GM21717 (cell line): Measurements from ENCODE around the gene RNF17.

Experiments used
- ATAC-seq: cut with Tn5 transposase; IDR thresholded peaks from one replicate; pipeline ENCODE4 v1.9.1; 2021; ENCODE audit warnings: mild to moderate bottlenecking, moderate library complexity; ENCODE audit not compliant: unreplicated experiment

The RNF17 gene

DNA sequence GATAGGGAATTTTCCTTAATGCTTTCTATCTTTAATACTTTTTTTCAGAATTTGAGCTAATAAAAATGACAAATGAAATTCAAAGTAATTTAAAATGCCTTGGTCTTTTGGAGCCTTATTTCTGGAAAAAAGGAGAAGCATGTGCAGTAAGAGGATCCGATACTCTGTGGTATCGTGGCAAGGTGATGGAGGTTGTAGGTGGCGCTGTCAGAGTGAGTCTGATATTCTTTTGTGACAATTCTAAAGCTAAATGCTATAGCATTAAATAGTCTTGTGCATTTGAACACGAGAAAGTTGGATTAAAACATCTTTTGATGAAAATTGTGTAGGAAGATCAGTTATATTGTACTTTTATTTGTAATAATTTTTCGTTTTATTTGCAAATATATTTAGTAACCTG is 95.0 kb downstream of the RNF17 start:
- ATAC-seq: no peak

DNA sequence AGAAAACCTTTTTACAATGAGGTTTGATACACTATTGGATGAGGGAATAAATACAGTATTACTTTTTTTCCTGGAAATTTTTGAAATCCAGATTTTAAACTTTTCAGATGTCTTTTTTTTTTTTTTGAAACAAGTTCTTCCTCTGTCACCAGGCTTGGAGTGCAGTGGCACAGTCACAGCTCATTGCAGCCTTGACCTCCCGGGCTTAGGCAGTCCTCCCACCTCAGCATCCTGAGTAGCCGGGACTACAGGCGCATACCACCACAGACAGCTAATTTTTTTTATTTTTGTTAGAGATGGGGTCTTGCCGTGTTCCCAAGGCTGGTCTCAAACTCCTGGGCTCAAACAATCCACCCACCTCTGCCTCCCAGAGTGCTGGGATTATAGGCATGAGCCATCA is 96.8 kb downstream of the RNF17 start:
- ATAC-seq: no peak

DNA sequence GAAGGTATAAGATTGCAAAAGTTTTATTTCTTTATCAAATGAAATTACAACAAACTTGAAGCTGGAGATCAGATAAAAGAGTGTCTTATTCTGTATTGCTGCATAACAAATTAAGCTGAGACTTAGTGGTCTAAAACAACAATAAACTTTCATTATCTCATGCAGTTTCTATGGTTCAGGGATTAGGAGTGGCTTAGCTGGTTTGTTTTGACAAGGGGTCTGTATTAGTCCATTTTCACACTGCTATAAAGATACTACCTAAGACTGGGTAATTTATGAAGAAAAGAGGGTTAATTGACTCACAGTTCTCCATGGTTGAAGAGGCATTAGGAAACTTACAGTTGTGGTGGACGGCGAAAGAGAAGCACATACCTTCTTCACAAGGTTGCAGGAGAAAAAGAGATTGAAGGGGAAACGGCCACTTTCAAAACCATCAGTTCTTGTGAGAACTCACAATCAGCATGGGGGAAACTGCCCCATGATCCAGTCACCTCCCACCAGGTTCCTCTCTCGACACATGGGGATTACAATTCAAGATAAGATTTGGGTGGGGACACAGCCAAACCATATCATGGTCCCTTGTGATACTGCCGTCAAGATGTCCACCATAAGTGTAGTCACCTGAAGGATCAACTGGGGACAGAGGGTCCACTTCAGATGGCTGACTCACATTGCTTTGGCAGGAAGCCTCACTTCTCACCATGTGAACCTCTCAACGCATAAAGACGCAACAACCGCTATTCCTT is 97.8 kb downstream of the RNF17 start:
- ATAC-seq: no peak

DNA sequence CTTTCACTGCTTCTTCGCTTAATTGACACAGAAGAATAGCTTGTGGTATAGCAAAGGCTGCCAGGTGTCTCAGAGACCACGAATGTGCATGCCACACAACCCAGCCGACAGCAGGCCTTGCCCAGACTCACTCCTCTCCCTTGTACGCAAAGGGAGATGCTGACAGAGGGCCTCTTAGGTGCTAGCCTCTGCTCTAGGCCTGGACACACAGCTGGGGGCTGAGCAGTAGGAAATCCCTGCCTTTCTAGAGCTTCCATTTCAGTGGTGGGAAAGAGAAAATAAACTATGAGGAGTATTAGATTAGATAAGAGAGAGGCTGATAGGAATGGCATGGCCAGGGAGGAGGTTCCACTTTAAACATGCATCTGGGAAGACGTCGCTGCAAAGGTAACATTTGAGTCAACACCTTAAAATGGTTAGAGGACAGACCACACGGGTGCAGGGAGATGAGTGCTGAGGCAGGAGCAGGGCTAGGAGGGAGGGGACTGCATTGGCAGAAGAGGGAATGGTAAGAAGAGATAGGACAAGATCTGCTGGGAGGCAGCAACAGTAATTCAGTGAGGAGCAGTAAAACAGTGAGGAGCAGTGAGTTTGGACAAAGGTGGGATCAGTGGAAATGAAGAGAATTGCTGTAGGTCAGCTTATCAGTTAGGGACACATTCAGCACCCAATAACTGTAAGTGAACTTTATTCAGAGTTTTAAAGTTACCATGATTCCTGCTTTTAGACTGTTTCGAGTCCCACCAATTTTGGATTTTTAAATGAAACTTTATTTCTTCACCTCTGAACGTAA is 100.0 kb downstream of the RNF17 start:
- no peak for ATAC-seq

DNA sequence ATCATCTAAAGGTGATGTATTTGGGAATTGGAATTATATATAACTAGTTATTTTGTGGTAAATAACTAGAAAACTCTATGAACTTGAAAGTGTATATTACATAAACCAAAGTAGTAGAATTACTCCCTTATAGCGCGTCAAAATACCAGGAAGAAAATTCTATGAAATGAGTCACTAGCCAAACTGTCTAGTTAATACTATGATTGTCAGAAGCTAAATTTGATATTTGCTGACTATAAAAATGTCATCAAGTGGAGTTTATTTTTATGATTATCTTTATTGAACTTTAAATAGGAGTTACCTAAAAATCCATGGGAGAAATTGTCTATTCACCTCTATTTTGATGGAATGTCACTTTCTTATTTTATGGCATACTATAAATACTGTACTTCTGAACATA is 100.6 kb downstream of the RNF17 start:
- no peak for ATAC-seq

DNA sequence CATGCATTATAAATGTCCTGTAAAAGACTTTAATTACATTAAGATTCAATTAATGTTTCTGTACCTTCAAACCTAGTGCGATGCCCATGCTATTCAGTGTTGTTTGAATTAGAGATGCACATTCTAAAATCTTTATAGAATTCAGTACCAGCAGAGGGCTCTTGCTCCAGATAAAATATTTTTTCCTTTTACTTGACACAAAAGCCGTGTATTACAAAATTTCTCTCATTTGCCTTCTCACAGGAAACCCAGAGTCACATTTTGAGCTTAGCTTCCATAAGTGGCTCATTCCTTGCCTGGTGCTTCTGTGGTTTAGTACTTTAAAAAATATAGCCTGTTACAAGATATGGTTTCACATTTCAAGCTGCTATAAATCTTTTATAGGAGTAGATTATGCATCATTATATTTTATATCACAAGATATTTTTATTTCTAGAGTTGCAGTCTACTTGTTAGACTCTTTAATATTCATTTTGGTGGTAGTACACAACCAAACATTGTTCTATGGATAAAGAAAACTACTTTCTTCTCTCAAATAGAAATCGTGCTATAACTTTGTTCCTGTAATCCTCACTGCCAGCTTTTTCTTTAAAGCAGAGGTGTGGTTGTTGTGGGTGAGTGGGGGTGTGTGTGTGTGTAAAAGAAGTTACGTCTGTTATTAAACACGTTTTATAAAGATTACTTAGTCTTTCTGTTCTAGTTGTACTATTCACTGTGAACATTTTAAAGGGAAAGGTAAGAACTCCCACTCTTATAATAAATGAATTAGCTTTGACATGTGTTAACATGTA is 101.4 kb downstream of the RNF17 start:
- ATAC-seq: no peak

DNA sequence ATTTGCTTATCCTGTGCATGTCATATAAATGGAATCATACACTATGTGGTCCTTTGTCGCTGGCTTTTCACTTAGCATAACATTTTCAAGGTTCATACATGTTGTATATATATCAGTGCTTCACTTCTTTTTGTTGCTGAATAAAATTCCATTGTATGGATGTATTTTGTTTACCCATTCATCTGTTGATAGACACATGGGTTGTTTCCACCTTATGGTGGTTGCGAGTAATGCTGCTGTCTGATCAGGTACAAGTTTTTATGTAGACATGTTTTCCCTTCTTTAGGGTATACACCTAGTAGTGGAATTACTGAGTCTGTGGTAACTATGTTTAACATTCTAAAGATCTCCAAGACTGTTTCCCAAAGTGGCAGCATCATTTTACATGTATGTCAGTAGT is 102.5 kb downstream of the RNF17 start:
- no peak for ATAC-seq

DNA sequence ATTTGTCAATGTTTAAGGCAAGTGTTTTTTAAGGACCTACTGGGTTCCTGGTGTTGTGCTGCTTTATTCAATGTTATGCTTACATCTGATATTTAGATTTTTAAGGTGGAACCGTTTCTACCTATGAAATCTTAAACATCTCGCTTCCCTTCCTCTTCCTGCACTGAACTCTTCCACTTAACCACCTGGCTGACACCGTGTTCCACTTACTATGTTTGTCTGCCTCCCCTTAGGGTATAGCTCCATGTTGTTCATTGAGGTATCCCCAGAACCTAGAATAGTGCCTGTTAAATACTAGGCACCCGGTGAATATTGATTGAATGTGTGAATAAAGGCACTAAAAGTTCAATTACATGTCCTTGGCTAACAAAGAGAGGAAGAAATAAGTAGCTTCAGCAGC is 104.9 kb downstream of the RNF17 start:
- ATAC-seq: no peak

DNA sequence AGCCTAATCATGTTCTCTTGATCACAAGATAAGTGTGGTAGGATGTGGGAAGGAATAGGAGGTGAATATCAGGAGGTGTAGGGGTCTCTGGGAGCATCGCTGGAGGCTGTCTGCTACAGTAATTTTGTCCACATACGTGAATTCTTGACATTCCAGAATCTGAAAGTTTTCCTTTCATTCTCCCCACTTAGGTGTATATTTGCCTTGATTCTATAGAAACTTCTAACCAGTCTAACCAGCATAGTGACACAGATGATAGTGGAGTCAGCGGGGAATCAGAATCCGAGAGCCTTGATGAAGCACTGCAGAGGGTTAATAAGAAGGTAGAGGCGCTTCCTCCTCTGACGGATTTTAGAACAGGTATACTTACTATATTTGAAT is 106.4 kb downstream of the RNF17 start:
- no peak for ATAC-seq

DNA sequence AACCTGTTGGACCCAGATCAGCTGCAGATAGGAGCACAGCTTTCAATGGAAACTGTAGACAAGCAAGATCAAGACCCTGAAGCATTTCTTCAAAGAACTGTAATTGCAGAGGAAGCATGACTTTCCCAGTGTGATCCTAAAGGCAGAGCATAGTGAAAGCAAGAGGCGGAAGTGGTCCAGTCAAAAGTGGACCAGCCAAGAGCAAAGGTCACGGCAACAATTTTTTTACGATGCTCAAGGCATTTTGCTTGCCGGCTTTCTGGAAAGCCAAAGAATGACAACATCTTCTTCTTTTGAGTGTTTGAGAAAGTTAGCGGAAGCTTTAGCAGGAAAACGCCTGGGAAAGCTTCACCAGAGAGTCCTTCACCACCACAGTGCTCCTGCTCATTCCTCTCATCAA is 111.6 kb downstream of the RNF17 start:
- no peak for ATAC-seq

DNA sequence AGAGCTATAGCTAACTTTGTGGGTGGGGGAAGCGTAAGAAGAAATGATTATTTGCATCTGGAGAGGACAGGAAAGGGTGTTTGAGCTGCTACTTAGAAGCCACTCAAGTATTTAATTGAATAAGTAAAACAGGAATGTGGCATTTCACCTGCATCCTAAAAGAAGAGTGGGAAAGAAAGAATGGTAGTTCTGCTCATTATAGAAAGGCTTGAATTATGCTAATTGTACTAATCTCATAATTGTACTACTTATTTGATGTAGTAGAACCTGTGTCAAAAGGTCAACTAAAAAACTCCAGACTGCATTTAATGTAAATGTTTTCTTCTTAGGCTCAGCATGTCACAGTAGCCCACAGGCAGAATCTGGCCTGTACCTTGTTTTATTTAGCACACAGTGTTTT is 113.6 kb downstream of the RNF17 start:
- ATAC-seq: no peak

DNA sequence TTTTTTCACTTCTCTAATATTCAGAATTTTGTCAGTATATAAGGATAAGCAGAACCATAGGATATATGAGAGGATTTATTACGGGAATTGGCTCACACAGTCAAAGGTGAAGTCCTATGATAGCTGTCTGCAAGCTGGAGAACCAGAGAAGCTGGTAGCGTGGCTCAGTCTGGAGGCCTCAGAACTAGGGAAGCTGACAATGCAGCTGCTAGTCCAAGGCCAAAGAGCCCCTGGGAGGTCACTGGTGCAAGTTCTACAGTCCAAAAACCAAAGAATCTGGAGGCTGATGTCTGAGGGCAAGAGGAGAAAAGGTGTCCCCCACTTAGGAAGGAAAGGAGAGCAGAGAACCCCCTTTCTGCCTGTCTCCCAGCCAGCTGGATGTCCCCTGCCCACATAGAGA is 114.4 kb downstream of the RNF17 start:
- no peak for ATAC-seq

DNA sequence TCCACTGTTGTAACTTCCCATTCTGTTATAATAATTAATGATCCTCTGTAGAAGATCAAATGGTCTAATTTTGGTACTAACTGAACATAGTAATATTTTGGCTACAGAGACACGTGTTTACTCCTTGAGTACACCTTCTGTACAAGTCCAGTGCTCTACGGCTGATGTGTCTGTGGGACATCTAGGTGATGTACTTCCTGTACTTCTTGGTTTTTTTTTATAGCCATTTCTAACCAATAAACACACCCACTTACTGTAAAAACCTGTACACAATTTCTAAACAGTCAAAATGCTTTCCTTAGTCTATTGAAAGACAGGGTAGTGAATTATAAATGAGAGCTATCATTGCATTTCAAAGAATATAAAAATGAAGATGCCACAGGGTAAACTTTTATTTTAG is 118.7 kb downstream of the RNF17 start:
- no peak for ATAC-seq

DNA sequence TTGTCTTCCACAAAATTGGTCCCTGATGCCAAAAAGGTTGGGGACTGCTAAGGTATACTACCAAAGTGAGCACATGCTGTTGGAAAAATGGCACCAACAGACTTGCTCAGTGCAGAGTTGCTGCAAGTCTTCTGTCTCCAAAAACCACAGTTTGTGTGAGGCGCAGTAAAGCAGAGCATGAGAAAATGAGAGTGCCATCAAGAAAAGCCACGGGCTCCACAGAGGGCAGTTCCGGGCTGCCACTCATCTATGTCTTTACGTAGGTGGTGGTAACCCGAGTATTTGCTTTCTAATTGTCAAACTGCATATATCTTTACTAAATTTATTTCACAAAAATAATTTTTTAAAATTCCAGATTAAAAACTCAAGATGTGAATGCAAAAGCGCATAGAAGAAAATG is 123.8 kb downstream of the RNF17 start:
- peak; percentile 78 for ATAC-seq

DNA sequence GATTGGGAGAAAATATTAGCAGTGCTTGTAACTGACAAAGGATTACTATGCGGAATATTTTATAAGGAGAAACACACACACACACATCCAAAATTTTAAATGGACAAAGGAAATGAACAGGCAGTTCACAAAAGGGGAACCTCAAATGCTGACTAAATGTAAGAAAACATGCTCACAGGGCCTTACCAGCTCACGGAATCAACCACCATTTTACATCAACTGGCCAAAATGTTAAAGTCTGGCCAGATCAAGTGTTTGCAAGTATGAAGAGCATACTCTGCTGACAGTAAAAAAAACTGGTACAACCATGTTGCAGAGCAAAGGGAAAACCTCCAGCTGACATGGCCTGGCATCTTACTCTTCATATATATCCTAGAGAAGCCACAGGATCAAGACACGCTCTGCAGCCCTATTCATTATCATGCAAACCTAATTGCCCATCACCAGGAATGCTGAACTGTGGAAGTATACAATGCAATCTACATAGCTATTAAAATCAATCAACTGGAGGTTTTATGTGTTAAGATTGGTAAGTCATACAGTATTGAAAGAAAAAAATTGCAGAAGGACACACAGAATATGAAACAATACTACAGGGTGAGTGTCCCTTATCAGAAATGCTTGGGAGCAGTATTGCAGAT is 124.4 kb downstream of the RNF17 start:
- ATAC-seq: no peak

DNA sequence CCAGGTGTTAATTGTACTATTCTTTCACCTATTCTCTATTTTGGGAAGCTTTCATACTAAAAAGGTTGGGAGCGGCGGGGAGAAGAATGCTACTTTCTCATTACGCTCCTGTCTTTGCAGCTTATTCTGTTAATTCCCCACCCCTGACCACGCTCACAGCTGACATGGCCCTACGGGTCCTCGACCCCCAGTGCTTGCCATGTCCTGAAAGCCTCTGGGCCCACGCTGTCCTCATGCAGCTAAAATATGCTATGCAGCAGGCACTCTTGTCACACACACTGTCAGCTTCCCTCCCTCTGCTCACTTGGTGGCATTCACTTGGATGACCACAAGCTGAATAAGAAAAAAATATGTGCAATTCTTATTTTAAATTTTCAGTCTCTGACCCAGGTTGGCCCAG is 126.3 kb downstream of the RNF17 start:
- ATAC-seq: no peak

DNA sequence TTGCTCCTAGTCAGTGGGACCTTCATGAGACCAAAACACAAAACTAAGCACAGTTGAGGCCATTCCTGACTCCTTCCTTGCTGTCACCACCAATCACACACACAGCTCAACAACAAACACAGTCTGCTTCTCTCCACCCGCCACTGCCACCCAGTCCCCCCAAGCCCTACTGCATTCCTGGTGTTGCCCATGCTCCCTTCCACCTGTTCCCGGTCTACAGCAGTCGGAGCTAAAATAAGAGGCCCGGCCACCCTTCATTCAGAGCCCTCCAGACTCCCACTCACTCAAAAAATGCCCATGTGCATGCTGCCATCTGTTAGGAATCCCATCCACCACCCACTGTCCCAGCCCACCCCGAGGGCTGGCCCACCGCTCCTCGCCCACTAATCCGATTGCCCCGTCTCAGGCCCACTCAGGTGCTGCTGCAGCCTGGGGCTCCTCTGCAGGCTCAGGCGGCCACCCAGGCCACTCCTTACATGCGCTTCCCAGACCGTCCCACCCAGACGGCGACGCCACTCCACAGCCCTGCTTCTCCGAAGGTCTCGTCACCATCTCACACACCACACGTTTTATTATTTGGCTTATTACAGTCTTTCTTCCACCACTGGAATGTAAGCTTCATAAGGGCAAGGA is 127.6 kb downstream of the RNF17 start:
- ATAC-seq: no peak

DNA sequence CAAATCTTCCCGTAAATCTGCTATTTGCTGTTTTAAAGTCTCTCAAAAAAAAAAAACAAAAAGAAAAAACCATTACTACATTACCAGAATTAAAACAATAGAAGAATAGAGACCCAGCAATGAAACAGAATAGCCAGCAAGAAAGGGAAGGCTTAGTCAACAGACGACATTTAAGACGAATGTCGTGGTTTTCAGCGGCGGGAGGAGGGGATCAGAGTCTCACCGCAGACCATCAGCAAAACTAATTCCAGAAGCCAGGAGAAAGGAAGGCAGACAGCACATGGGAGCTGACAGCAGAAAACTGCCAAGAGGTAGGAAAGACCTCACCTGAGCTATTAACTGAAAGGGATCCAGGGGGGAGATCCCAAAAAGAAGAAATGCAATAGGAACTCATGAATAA is 128.9 kb downstream of the RNF17 start:
- no peak for ATAC-seq

DNA sequence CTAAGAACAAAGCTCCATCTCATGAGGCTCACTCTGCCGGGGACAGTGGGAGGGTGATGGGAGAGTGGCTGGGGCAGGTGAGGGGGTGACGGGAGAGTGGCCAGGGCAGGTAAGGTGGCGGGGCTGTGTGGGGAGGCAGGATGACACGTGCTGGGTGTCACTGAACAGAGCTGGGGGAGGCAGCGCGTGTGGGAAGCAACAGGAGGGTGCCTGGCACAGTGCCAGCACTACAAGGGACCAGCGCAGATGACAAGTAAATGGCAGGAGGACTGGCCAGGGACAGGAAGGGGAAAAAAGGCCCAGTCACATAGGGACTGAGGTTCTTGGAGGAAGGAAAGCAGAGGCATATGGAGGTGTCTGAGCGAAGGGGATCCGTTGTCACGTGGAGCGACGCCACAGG is 129.9 kb downstream of the RNF17 start:
- ATAC-seq: no peak

DNA sequence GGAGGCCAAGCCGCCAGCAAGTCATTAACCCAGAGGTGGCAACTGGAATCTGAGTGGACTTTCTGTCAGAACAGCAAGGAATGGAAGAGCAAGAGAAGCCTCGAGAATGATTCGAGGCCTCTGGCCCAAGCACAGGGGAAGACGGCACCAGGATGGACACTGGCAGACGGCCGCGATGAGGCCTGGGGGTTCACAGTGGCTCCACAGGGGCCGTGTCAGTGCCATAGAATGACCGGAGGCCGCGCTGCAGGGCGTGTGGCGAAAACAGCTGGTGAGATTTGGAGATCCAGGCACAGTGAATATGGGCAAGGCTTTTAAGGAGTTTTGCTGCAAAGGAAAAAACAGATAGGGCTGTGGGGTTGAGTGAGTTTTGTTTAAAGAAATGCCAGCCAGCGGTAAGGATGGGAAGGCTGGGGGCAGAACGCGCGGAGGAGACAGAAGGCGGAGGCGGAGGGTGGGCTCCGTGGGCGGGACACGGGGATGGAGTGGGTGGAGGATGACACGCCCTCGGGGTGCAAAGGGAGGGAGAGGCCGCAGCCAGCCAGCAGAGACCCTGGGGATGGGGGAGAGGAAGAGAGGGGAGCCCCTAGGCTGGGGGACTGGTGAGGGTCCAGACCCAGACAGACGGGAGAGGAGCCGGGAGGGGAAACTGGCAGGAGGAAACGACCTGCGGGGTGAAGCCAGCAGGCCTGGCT is 130.5 kb downstream of the RNF17 start:
- no peak for ATAC-seq
